Erythroblast (primary cell): ENCODE results near the gene CLDN8.

Experiments used
- GATA1 ChIP-seq: IDR thresholded peaks from 2 replicates; pipeline ENCODE4 v1.6.1; 2011; ENCODE audit warnings: low read depth, mild to moderate bottlenecking, control low read depth, low read length, moderate library complexity
- POLR2A ChIP-seq: IDR thresholded peaks from 2 replicates; pipeline ENCODE4 v1.6.1; 2011; ENCODE audit warnings: mild to moderate bottlenecking, low read length

GRCh38 chr21:30200000-30200399 lies 15.9 kb downstream of the CLDN8 start:
- TF ChIP-seq POLR2A: no peak
- TF ChIP-seq GATA1: no peak
